Measurements from ENCODE around the gene BABAM2. TPM values are rescaled to one million over a fixed set of nuclear protein-coding genes. Genes with fewer than 3 reads are reported as not detected.
A peak's percentile ranks its signal among the peaks of the same experiment; 100 is the strongest.

BABAM2 gene
- total and polyA plus RNA-seq, 2 of the 4 experiments (the other 2 are of a cell fraction) = 20.9 to 23.1 TPM

DNA sequence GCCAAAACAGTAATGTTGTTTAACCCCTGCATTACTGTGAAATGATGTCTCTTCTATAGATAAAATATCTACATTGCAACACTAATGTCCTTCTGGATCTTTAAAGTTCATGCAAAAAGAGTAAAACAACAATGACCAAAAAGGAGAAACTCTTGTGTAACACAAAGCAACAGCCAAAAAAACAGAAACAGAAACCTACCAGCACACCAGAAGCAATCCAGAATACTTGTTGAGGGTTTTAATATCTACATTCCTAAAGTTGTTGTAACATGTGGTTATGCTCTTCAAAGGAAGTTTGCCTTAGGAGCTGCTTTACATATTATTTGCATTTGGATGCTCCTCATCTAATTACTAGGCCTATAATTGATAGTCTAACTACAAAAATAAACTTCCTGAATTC lies 157.2 kb downstream of the BABAM2 start:
- in situ Hi-C loops (cut with MboI; ENCODE audit: low sequenced_read_pairs) = no loop called here
- H4K5ac ChIP-seq (ENCODE audit: low read depth, low read length) = no peak overlapping the region
- ChIA-PET CTCF (no interaction called here), POLR2A (ENCODE audit: unreplicated experiment) (no interaction called here)
- no peak overlapping the region for H3K23ac ChIP-seq (ENCODE audit: low read depth, low read length)
- H3K9me3 ChIP-seq (ENCODE audit: control insufficient read depth, insufficient read depth, low read length) = no peaks in the 10 kb centered on the region
- H2AK5ac ChIP-seq (ENCODE audit: low read depth, low read length) = no peak overlapping the region
- TF ChIP-seq POLR2A (IDR thresholded peaks at IDR 0.05; ENCODE audit: low read depth, low read length) = no peak
- TF ChIP-seq FOS (IDR thresholded peaks at IDR 0.05; ENCODE audit: low read depth, low read length) = no peak
- peak; percentile 80 for TF ChIP-seq CEBPB (IDR thresholded peaks at IDR 0.05; ENCODE audit: low read depth, low read length)
- H3K4ac ChIP-seq (ENCODE audit: low read depth, low read length) = no peak overlapping the region
- no peak overlapping the region for H4K8ac ChIP-seq (ENCODE audit: low read depth in 2 of 2, low read length in 2 of 2)
- no peak overlapping the region for H3K9ac ChIP-seq (ENCODE audit: low read depth, low read length)
- H3K9me1 ChIP-seq (ENCODE audit: insufficient read depth, low read length) = 0 out of 2 replicates have a peak, but pooled peaks cover 2% of the 10 kb centered on the region
- H2BK120ac ChIP-seq (ENCODE audit: low read depth, low read length) = no peak overlapping the region
- H3K4me1 ChIP-seq (ENCODE audit: control insufficient read depth, insufficient read depth, low read length) = peaks cover 10% of the 10 kb centered on the region
- H3K56ac ChIP-seq (ENCODE audit: extremely low read depth, insufficient read depth, low read length) = no peak overlapping the region
- H2BK20ac ChIP-seq (ENCODE audit: low read depth, low read length) = no peak overlapping the region
- no peak overlapping the region for H3K4me3 ChIP-seq (ENCODE audit: insufficient read depth, low read depth, low read length)
- no peaks in the 10 kb centered on the region for H3K36me3 ChIP-seq (ENCODE audit: control insufficient read depth, insufficient read depth, low read length)
- H3K18ac ChIP-seq (ENCODE audit: low read depth, low read length) = no peak overlapping the region
- BruUV-seq (replicated peaks) = no TSS peak
- H2BK15ac ChIP-seq (ENCODE audit: low read depth, low read length) = no peak overlapping the region
- intact Hi-C loops (cut with micrococcal nuclease) = loop anchor here (2.0 kb wide), 1 partner anchor 343 kb away; no protein-coding TSS in a partner anchor
- H3K27me3 ChIP-seq (ENCODE audit: control insufficient read depth, insufficient read depth, low read length) = no peaks in the 10 kb centered on the region
- dilution Hi-C loops (cut with HindIII; ENCODE audit: low sequenced_read_pairs, unreplicated experiment) = no loop called here
- DNase-seq = peak; percentile 81
- no peaks in the 10 kb centered on the region for H3K79me1 ChIP-seq (ENCODE audit: low read depth in 1 of 2, low read length in 2 of 2)
- no peak overlapping the region for H3K14ac ChIP-seq (replicated peaks; ENCODE audit: low read depth, low read length)
- H2AFZ ChIP-seq (replicated peaks; ENCODE audit: low read length, poor library complexity) = no peak overlapping the region
- H2AK9ac ChIP-seq (replicated peaks; ENCODE audit: low read depth, low read length, poor library complexity) = no peak overlapping the region
- ATAC-seq (ENCODE audit: low read depth) = peak; percentile 63
- H4K91ac ChIP-seq (ENCODE audit: insufficient read depth, low read depth, low read length) = no peak overlapping the region
- peak overlapping the region; percentile 35 for H3K4me2 ChIP-seq (ENCODE audit: low read depth, low read length)
- peak overlapping the region; percentile 42; the same call in 1 of the 2 replicates for H3K27ac ChIP-seq (ENCODE audit: insufficient read depth, low read length)
- peak overlapping the region; percentile 49 for H2BK5ac ChIP-seq (ENCODE audit: low read depth, low read length, poor library complexity, severe bottlenecking)
- no peaks in the 10 kb centered on the region for H4K20me1 ChIP-seq (ENCODE audit: insufficient read depth, low read length)
